ENCODE results near the gene RAB35.

The RAB35 gene

DNA sequence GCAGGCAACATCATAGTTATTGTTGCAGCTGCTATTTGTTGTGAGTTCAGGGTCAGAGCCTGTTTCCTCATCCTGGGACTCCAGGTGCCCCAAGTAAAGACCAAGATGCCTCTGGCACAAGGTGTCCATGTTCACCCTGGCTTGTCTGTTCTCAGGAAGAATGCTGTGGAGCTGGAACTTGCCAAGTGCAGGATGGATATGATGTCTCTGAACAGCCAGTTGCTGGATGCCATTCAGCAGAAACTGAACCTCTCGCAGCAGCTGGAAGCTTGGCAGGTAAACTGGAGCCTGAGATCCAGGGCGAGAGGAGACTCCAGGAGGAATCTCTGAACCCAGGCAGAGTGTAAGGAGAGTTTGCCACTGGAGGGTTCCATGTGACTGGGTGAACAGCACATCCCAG lies 26.8 kb downstream of the RAB35 start:
- ChIA-PET CTCF (no interaction called here), POLR2A (interaction anchor here (0.6 kb wide), 1 partner anchor 30 kb away, joined by 6 read pairs; no protein-coding TSS in a partner anchor)
- H3K27ac ChIP-seq (ENCODE audit: extremely low read depth, low read depth, low read length) = no peak overlapping the region
- TF ChIP-seq, protein P1, sequence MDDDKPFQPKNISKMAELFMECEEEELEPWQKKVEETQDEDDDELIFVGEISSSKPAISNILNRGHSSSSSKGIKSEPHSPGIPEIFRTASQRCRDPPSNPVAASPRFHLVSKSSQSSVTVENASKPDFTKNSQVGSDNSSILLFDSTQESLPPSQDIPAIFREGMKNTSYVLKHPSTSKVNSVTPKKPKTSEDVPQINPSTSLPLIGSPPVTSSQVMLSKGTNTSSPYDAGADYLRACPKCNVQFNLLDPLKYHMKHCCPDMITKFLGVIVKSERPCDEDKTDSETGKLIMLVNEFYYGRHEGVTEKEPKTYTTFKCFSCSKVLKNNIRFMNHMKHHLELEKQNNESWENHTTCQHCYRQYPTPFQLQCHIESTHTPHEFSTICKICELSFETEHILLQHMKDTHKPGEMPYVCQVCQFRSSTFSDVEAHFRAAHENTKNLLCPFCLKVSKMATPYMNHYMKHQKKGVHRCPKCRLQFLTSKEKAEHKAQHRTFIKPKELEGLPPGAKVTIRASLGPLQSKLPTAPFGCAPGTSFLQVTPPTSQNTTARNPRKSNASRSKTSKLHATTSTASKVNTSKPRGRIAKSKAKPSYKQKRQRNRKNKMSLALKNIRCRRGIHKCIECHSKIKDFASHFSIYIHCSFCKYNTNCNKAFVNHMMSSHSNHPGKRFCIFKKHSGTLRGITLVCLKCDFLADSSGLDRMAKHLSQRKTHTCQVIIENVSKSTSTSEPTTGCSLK (tag by site-specific recombination; IDR thresholded peaks at IDR 0.05) = no peak
- TF ChIP-seq, protein P2, sequence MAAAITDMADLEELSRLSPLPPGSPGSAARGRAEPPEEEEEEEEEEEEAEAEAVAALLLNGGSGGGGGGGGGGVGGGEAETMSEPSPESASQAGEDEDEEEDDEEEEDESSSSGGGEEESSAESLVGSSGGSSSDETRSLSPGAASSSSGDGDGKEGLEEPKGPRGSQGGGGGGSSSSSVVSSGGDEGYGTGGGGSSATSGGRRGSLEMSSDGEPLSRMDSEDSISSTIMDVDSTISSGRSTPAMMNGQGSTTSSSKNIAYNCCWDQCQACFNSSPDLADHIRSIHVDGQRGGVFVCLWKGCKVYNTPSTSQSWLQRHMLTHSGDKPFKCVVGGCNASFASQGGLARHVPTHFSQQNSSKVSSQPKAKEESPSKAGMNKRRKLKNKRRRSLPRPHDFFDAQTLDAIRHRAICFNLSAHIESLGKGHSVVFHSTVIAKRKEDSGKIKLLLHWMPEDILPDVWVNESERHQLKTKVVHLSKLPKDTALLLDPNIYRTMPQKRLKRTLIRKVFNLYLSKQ (tag by site-specific recombination; IDR thresholded peaks at IDR 0.05; ENCODE audit: borderline replicate concordance) = no peak
- no peak for TF ChIP-seq ZFHX2 (tag by site-specific recombination; conservative IDR thresholded peaks at IDR 0.05)
- no peak for TF ChIP-seq ZNF23 (tag by site-specific recombination; IDR thresholded peaks at IDR 0.05; ENCODE audit: borderline replicate concordance)
- TF ChIP-seq ZNF133 (tag by site-specific recombination; IDR thresholded peaks at IDR 0.05) = no peak
- TF ChIP-seq, protein P3, sequence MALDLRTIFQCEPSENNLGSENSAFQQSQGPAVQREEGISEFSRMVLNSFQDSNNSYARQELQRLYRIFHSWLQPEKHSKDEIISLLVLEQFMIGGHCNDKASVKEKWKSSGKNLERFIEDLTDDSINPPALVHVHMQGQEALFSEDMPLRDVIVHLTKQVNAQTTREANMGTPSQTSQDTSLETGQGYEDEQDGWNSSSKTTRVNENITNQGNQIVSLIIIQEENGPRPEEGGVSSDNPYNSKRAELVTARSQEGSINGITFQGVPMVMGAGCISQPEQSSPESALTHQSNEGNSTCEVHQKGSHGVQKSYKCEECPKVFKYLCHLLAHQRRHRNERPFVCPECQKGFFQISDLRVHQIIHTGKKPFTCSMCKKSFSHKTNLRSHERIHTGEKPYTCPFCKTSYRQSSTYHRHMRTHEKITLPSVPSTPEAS (tag by site-specific recombination; IDR thresholded peaks at IDR 0.05) = no peak
- TF ChIP-seq ZBTB8A (tag by site-specific recombination; IDR thresholded peaks at IDR 0.05) = no peak
- TF ChIP-seq, protein P4, sequence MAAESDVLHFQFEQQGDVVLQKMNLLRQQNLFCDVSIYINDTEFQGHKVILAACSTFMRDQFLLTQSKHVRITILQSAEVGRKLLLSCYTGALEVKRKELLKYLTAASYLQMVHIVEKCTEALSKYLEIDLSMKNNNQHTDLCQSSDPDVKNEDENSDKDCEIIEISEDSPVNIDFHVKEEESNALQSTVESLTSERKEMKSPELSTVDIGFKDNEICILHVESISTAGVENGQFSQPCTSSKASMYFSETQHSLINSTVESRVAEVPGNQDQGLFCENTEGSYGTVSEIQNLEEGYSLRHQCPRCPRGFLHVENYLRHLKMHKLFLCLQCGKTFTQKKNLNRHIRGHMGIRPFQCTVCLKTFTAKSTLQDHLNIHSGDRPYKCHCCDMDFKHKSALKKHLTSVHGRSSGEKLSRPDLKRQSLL (tag by site-specific recombination; IDR thresholded peaks at IDR 0.05) = no peak
- no peak for TF ChIP-seq ZNF112 (tag by site-specific recombination; IDR thresholded peaks at IDR 0.05)
- TF ChIP-seq, protein P5, sequence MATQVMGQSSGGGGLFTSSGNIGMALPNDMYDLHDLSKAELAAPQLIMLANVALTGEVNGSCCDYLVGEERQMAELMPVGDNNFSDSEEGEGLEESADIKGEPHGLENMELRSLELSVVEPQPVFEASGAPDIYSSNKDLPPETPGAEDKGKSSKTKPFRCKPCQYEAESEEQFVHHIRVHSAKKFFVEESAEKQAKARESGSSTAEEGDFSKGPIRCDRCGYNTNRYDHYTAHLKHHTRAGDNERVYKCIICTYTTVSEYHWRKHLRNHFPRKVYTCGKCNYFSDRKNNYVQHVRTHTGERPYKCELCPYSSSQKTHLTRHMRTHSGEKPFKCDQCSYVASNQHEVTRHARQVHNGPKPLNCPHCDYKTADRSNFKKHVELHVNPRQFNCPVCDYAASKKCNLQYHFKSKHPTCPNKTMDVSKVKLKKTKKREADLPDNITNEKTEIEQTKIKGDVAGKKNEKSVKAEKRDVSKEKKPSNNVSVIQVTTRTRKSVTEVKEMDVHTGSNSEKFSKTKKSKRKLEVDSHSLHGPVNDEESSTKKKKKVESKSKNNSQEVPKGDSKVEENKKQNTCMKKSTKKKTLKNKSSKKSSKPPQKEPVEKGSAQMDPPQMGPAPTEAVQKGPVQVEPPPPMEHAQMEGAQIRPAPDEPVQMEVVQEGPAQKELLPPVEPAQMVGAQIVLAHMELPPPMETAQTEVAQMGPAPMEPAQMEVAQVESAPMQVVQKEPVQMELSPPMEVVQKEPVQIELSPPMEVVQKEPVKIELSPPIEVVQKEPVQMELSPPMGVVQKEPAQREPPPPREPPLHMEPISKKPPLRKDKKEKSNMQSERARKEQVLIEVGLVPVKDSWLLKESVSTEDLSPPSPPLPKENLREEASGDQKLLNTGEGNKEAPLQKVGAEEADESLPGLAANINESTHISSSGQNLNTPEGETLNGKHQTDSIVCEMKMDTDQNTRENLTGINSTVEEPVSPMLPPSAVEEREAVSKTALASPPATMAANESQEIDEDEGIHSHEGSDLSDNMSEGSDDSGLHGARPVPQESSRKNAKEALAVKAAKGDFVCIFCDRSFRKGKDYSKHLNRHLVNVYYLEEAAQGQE (tag by site-specific recombination; IDR thresholded peaks at IDR 0.05) = no peak
- no peak for TF ChIP-seq ZFP3 (tag by site-specific recombination; IDR thresholded peaks at IDR 0.05; ENCODE audit: low read depth)
- TF ChIP-seq ZNF211 (tag by site-specific recombination; IDR thresholded peaks at IDR 0.05; ENCODE audit: low read depth) = no peak
- no peak for TF ChIP-seq ZNF510 (tag by site-specific recombination; IDR thresholded peaks at IDR 0.05; ENCODE audit: insufficient replicate concordance)
- no peak for TF ChIP-seq WT1 (tag by site-specific recombination; IDR thresholded peaks at IDR 0.05)
- TF ChIP-seq, protein P6, sequence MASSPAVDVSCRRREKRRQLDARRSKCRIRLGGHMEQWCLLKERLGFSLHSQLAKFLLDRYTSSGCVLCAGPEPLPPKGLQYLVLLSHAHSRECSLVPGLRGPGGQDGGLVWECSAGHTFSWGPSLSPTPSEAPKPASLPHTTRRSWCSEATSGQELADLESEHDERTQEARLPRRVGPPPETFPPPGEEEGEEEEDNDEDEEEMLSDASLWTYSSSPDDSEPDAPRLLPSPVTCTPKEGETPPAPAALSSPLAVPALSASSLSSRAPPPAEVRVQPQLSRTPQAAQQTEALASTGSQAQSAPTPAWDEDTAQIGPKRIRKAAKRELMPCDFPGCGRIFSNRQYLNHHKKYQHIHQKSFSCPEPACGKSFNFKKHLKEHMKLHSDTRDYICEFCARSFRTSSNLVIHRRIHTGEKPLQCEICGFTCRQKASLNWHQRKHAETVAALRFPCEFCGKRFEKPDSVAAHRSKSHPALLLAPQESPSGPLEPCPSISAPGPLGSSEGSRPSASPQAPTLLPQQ (tag by site-specific recombination; IDR thresholded peaks at IDR 0.05) = no peak
- TF ChIP-seq, protein P7, sequence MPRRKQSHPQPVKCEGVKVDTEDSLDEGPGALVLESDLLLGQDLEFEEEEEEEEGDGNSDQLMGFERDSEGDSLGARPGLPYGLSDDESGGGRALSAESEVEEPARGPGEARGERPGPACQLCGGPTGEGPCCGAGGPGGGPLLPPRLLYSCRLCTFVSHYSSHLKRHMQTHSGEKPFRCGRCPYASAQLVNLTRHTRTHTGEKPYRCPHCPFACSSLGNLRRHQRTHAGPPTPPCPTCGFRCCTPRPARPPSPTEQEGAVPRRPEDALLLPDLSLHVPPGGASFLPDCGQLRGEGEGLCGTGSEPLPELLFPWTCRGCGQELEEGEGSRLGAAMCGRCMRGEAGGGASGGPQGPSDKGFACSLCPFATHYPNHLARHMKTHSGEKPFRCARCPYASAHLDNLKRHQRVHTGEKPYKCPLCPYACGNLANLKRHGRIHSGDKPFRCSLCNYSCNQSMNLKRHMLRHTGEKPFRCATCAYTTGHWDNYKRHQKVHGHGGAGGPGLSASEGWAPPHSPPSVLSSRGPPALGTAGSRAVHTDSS (tag by site-specific recombination; IDR thresholded peaks at IDR 0.05) = no peak
- no peak for TF ChIP-seq YY2 (tag by site-specific recombination; IDR thresholded peaks at IDR 0.05)
- no peak for TF ChIP-seq YY1 (tag by site-specific recombination; IDR thresholded peaks at IDR 0.05)
- peaks cover 0 to 17% of the 10 kb centered on the region in 2 experiments; a peak in 1 of 3 replicates for H3K36me3 ChIP-seq (ENCODE audit: control insufficient read depth in 2 of 2, insufficient read depth in 1 of 2, low read length in 2 of 2)
- H3K4me1 ChIP-seq (ENCODE audit: control insufficient read depth, insufficient read depth, low read length) = peaks cover 8% of the 10 kb centered on the region; the same call in 1 of the 2 replicates
- no peak overlapping the region for H3K4me3 ChIP-seq (ENCODE audit: low read depth, low read length)
- H3K9me3 ChIP-seq (ENCODE audit: control insufficient read depth, insufficient read depth, low read depth, low read length) = no peaks in the 10 kb centered on the region

All from HEK293 (cell line).